Mesenchymal stem cell (in vitro differentiated cells and primary cell): ENCODE results near the gene ZC3H6. TPM values are rescaled to one million over a fixed set of nuclear protein-coding genes. Genes with fewer than 3 reads are reported as not detected.
"Not testable (repeated sequence)": the region's sequence is repeated elsewhere in the genome, so short reads cannot be mapped to it uniquely, and the experiment has no call there.

ENCODE experiments used
- DNase-seq: peaks from one replicate; pipeline ENCODE4 v3.0.0-alpha.2; 2013
- H2AFZ ChIP-seq: one replicate; pipeline ENCODE4 v1.6.1; 2013; ENCODE audit warnings: low read depth, mild to moderate bottlenecking, control low read depth, inconsistent platforms, low read length, moderate library complexity
- H2AK5ac ChIP-seq: 2 replicates; pipeline ENCODE4 v1.6.1; 2013; ENCODE audit warnings: low read length, moderate library complexity, mild to moderate bottlenecking, inconsistent platforms; ENCODE audit not compliant: severe bottlenecking
- H2BK120ac ChIP-seq: one replicate; pipeline ENCODE4 v1.6.1; 2013; ENCODE audit warnings: low read depth, mild to moderate bottlenecking, inconsistent platforms, low read length, moderate library complexity
- H2BK12ac ChIP-seq, 2 experiments: one replicate each; pipeline ENCODE4 v1.6.1; 2013; ENCODE audit warnings: inconsistent platforms in 2 of 2, low read length in 2 of 2, mild to moderate bottlenecking in 2 of 2, moderate library complexity in 2 of 2, control low read depth in 1 of 2
- H2BK15ac ChIP-seq: one replicate; pipeline ENCODE4 v1.6.1; 2013; ENCODE audit warnings: mild to moderate bottlenecking, low read depth, inconsistent platforms; ENCODE audit not compliant: poor library complexity, severe bottlenecking
- H2BK5ac ChIP-seq: 2 replicates; pipeline ENCODE4 v1.6.1; 2013; ENCODE audit warnings: low read depth, mild to moderate bottlenecking, low read length, control low read depth, inconsistent platforms; ENCODE audit not compliant: poor library complexity, severe bottlenecking
- H3K14ac ChIP-seq, 2 experiments: one replicate each; pipeline ENCODE4 v1.6.1; 2013; ENCODE audit warnings: inconsistent platforms in 2 of 2, low read length in 2 of 2, control low read depth in 1 of 2, mild to moderate bottlenecking in 1 of 2, moderate library complexity in 1 of 2
- H3K18ac ChIP-seq, 2 experiments: one replicate each; pipeline ENCODE4 v1.6.1; 2013; ENCODE audit warnings: inconsistent platforms in 2 of 2, low read length in 2 of 2, control low read depth in 1 of 2, low read depth in 1 of 2, mild to moderate bottlenecking in 1 of 2
- H3K23ac ChIP-seq, 2 experiments: one replicate each; pipeline ENCODE4 v1.6.1; 2013; ENCODE audit warnings: inconsistent platforms in 2 of 2, low read length in 2 of 2, mild to moderate bottlenecking in 2 of 2, moderate library complexity in 2 of 2, control low read depth in 1 of 2
- H3K27ac ChIP-seq: 2 replicates; pipeline ENCODE4 v1.5.1; 2013; ENCODE audit warnings: mild to moderate bottlenecking, moderate library complexity, low read length, control low read depth, inconsistent platforms; ENCODE audit not compliant: poor library complexity, severe bottlenecking
- H3K27me3 ChIP-seq, 2 experiments: 2 replicates each; pipeline versions ENCODE4 v1.6.1 to v1.7.0; 2013; ENCODE audit warnings: low read length in 2 of 2, mild to moderate bottlenecking in 2 of 2, moderate library complexity in 2 of 2, control low read depth in 1 of 2, inconsistent platforms in 1 of 2; ENCODE audit not compliant: control insufficient read depth in 1 of 2, insufficient read depth in 1 of 2
- H3K36me3 ChIP-seq, 2 experiments: 2 replicates each; pipeline versions ENCODE4 v1.6.1 to v1.7.0; 2013; ENCODE audit warnings: low read length in 2 of 2, control low read depth in 1 of 2, inconsistent platforms in 1 of 2, low read depth in 1 of 2, mild to moderate bottlenecking in 1 of 2; ENCODE audit not compliant: insufficient read depth in 2 of 2, control insufficient read depth in 1 of 2
- H3K4ac ChIP-seq, 2 experiments: one replicate each; pipeline ENCODE4 v1.6.1; 2013; ENCODE audit warnings: inconsistent platforms in 2 of 2, low read length in 2 of 2, mild to moderate bottlenecking in 2 of 2, moderate library complexity in 2 of 2, control low read depth in 1 of 2, low read depth in 1 of 2
- H3K4me1 ChIP-seq: 2 replicates; pipeline ENCODE4 v1.6.1; 2013; ENCODE audit warnings: low read depth, low read length, control low read depth; ENCODE audit not compliant: control insufficient read depth, insufficient read depth
- H3K4me2 ChIP-seq: 2 replicates; pipeline ENCODE4 v1.6.1; 2013; ENCODE audit warnings: low read length, mild to moderate bottlenecking, inconsistent platforms; ENCODE audit not compliant: poor library complexity, severe bottlenecking
- H3K4me3 ChIP-seq, 2 experiments: 2 replicates each; pipeline versions ENCODE4 v1.5.1 to v1.7.0; 2013; ENCODE audit warnings: low read length in 2 of 2, mild to moderate bottlenecking in 2 of 2, control low read depth in 1 of 2, low read depth in 1 of 2; ENCODE audit not compliant: insufficient read depth in 1 of 2
- H3K79me1 ChIP-seq: replicated peaks from 2 replicates; pipeline ENCODE4 v1.6.1; 2013; ENCODE audit warnings: mild to moderate bottlenecking, control low read depth, low read length, inconsistent platforms; ENCODE audit not compliant: poor library complexity, severe bottlenecking
- H3K9ac ChIP-seq: 2 replicates; pipeline ENCODE4 v1.7.0; 2013; ENCODE audit warnings: mild to moderate bottlenecking, low read length, moderate library complexity
- H3K9me3 ChIP-seq: 2 replicates; pipeline ENCODE4 v1.7.0; 2013; ENCODE audit warnings: mild to moderate bottlenecking, low read length; ENCODE audit not compliant: control insufficient read depth
- H4K8ac ChIP-seq: one replicate; pipeline ENCODE4 v1.6.1; 2013; ENCODE audit warnings: inconsistent platforms, mild to moderate bottlenecking, low read length, moderate library complexity
- H4K91ac ChIP-seq: one replicate; pipeline ENCODE4 v1.6.1; 2013; ENCODE audit warnings: mild to moderate bottlenecking, low read length, inconsistent platforms
- WGBS: methylation state at CpG from one replicate; pipeline ENCODE4 v1.1.7; 2013; ENCODE audit warnings: mixed read lengths; 5-methylcytosine and 5-hydroxymethylcytosine counted together
- small RNA-seq: library from polyadenylated mRNA; stranded (forward); fragments of <200 nt; extraction: miRNeasy Mini kit (QIAGEN cat#:217004); gene quantifications from one replicate; pipeline ENCODE3, GENCODE V24; 2013; ENCODE audit warnings: low read depth

ZC3H6 gene

GRCh38 chr2:112360055-112360454 lies 84.7 kb downstream of the ZC3H6 start:
- not testable (repeated sequence) for H3K9me3 ChIP-seq, DNase-seq
- 98% methylated on average over 5 of the region's 7 CpGs for WGBS

More at GRCh38 chr2:112360055-112360454, 84.7 kb downstream of the ZC3H6 start:
- not testable (repeated sequence) for H2BK5ac ChIP-seq, H3K14ac ChIP-seq, H2BK15ac ChIP-seq, H3K9ac ChIP-seq, H3K18ac ChIP-seq, H4K91ac ChIP-seq, H2BK120ac ChIP-seq, H2BK12ac ChIP-seq, H2AFZ ChIP-seq, H3K4me2 ChIP-seq, H3K4ac ChIP-seq, H2AK5ac ChIP-seq, H3K79me1 ChIP-seq, H3K27ac ChIP-seq, H4K8ac ChIP-seq, H3K4me3 ChIP-seq, H3K27me3 ChIP-seq, H3K4me1 ChIP-seq, H3K23ac ChIP-seq, H3K36me3 ChIP-seq

Small RNA genes lying within 50 kb of the gene (small RNA-seq; reads per million reads assigned to genes)
- gene AC115115.1 = not detected
